ENCODE measurements around the gene TEAD4.
A peak's percentile ranks its signal among the peaks of the same experiment; 100 is the strongest.

Gene TEAD4

DNA sequence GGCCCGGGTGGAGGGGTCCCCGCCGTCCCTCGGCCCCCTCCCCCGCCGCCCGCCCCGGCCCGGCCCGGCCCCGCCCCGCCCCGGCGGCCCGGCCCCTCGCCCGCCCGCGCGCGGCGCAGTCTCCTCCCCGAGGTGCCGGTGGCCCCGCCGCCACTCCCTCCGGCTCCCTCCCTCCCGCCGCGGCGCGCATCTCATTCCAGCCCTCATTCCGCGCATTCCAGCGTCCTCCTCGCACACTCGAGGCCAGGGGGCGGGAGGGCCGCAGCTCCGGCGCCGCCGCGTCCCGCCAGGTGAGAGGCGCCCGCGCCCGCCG lies at the start of gene TEAD4:
Gene TEAD4 (plus strand): TSS at position 206 of the 313 bp plus-strand sequence.
- DNase-seq (ENCODE audit: low read depth), result no peak

DNA sequence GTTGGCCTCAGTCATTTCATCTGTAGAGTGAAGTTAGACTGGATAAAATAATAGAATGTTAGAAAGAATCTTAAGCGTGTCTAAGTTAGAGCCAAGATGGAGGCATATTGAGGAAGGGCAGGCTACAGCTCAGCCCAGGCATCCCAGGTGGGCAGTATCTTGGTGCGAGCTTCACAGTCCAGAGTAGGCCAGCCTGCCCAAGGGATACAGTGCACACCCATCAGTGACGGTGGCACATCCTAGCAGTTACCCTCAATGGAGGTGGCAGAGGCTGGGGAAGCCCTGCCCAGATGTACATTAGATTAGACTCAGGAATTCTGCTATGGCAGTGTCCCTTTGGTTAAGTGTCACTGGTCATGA lies 47.0 kb upstream of the TEAD4 start:
- DNase-seq (ENCODE audit: low read depth), result no peak

DNA sequence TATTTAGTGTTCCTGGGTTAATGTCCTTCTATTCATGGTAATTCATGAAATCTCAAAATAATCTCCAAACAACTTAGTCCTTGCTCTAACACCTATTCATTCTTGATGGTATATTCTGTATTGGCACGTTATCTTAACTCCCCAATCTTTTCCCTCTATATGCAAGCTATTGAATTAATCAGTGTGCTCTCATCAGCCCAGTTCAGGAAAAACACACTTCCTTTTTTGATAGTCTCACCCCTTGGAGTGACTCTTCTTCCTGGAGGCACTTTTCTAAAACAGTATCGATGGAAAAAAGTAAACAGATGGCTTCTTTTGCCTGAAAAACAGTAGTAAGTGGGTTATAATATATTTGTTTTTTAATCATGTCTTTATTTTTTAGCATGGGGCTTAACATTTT lies 39.9 kb upstream of the TEAD4 start:
- DNase-seq (ENCODE audit: low read depth), result no peak

DNA sequence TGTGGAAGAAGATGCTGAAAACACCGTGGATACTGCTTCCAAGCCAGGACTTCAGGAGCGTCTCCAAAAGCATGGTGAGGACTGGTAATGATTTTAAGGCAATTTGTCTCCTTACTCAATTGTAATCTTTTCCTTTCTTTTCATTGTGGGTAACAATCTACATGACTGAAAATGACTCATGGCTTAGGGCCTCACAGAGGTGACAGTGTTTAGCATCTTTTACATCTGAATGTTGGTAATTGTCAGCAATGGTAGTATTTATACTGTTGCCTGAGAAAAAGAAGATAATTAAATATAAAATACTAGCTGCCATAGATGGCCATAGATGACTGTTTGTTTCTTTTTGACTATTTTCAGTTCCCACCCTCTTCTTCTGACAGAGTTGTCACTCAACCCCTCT lies 36.9 kb upstream of the TEAD4 start:
- DNase-seq (ENCODE audit: low read depth), result no peak

DNA sequence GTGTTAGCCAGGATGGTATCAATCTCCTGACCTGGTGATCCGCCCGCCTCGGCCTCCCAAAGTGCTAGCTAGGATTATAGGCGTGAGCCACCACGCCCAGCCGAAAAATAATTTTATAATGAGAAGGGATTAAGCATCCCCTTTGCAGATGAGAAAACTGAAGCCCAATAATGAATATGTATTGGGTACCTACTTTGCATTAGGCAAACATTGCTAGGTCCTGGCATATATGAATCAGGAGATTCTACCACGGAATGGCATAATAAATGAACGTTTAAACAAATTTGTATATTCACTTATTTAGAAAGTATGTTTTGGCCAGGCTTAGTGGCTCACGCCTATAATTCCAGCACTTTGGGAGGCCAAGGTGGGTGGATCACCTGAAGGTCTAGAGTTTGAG lies 36.1 kb upstream of the TEAD4 start:
- no peak for DNase-seq (ENCODE audit: low read depth)

DNA sequence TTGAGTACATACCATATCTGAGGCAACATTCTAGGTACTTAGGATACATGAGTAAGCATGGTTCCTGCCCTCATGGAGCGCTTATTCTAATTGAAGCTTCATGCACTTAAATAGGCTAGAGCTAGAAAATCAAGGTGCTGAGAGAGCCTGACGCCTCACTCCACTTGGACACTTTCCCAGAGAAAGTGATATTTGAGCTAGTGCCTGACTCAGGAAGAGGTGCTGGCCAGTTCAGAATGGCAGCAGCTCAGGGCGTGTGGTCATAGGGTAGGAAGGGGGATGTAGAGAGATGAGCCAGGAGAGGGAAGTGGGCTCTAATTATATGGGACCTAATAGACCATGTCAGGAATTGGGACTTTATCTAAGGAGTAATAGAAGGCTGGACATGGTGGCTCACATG lies 35.2 kb upstream of the TEAD4 start:
- no peak for DNase-seq (ENCODE audit: low read depth)

DNA sequence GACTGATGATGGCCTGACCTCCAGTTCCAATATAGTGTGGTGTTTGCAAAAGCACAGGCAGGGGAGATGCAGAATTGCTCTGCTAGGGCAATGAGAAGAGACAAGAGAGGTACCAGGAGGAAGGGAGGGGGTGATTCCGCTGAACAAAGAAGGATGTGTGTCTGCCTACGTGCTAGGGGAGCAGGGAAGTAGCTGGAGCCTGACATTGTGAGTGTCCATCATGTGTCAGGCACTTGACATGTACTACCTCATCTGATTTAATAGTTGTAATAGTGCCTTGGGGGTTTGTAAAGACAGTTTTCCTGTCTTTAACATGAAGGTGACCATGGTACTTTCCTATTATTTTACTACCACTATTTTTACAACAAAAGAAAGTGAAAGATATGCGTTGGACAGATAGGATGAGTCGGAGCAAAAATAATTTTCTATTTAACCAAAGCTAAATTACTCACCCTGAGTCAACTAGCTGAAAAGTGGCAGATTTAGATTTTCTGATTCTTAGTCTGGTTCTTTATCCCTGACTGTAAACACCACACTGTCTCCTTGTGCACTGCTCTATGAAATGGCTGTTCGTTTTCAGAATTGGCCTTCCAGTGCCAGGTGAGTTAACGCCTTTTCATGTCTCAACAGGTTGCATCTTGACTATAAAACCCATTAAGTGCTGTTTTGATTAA lies 33.7 kb upstream of the TEAD4 start:
- DNase-seq (ENCODE audit: low read depth), result no peak

DNA sequence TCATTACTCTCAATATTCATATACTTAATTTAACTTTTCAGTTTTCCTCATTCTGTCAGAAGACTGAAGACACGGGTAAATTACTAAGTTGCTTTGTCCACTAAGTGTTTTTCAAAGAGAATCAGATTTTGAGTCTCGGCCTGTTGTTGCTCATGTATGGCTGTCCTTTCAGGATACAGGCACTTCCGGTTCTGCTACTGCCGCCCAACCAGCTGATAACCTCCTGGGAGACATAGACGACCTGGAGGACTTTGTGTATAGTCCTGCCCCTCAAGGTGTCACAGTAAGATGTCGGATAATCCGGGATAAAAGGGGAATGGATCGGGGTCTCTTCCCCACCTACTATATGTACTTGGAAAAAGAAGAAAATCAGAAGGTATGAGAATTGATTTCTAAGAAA lies 28.3 kb upstream of the TEAD4 start:
- DNase-seq (ENCODE audit: low read depth), result no peak

DNA sequence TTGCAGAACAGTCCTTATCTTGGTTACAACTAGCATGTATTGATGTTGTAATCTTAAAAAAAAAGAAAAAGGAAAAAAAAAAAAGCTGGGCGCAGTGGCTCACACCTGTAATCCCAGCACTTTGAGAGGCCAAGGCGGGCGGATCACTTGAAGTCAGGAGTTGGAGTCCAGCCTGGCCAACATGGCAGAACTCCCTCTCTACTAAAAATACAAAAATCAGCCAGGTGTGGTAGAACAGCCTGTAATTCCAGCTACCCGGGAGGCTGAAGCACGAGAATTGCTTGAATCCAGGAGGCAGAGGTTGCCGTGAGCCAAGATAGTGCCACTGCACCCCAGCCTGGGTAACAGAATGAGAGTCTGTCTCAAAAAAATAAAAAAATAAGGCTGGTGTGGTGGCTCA lies 25.6 kb upstream of the TEAD4 start:
- DNase-seq (ENCODE audit: low read depth), result no peak

DNA sequence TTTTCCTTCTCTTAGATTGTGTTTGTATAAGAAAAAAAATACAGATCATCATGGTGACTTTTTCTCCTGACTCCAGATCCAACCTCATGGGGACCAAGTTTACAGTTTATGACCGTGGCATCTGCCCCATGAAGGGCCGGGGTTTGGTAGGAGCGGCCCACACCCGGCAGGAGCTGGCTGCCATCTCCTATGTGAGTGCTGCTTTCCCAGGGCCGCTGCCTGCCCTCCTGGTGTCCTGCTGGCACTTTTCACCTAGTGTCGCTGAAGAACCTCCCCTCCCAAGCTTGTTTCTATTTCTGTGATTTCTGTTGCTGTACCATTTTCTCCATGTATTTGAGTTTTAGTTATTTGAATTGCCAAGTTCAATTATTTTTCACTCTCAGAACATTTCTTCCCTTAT lies 24.8 kb upstream of the TEAD4 start:
- DNase-seq (ENCODE audit: low read depth), result no peak

DNA sequence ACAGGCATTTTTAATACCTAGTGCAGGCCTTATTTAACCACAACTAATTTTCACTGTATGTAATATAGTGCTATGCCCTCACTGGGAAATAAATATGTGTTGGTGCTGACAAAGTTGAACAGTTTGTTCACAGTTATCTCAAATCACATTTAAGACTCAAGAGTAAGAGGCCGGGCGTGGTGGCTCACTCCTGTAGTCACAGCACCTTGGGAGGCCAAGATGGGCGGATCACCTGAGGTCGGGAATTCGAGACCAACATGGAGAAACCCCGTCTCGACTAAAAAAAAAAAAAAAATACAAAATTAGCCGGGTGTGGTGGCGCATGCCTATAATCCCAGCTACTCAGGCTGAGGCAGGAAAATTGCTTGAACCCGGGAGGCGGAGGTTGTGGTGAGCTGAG lies 22.9 kb upstream of the TEAD4 start:
- DNase-seq (ENCODE audit: low read depth), result no peak

DNA sequence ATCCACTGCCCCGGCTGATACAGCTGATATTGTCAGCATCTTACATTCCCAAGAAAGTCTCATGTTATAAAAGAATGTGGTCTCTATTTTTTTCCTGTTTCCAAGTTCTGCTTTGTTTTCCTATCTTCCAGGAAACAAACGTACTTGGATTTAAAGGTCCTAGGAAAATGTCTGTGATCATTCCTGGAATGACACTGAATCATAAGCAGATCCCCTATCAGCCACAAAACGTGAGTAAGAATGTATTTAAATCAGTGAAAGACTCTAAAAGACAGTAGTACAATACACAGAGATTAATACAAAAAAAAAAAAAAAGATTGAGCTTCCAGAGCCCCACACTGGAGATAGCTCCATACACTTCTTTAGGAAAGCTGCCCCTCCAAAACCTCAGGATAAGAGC lies 21.7 kb upstream of the TEAD4 start:
- DNase-seq (ENCODE audit: low read depth), result no peak

DNA sequence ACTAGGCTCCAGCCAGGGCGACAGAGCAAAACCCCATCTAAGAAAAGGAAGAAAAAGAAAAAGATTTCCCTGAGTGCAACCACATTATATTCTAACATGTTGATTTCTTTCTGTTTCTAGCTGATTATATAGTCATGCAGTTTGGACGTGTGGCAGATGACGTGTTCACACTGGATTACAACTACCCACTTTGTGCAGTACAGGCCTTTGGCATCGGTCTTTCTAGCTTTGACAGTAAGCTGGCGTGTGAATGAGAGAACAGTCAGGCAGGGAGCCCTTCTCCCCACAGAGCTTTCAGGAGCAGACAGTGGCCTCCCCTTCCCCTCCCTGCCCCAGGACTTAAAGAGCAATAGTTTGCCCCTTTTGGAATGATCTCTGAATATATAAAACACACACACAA lies 20.0 kb upstream of the TEAD4 start:
- no peak for DNase-seq (ENCODE audit: low read depth)

DNA sequence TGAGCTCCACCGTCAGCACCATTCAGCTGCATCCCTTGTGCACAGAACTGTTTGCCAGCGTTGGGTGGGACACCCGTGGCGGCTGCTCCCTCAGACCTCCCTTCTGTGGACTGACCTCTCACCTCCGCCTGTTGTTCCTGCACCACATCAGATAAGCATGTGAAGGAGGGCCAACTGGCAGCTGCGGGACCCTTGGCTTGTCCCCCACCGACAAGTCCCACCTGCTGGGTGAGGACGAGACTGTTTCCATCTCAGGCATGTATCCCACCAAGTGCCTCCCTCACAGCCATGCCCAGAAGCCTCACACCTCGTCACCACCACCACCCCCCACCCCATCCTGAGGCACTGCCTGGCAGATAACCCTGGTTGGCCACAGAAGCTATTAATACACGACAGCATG lies 18.6 kb upstream of the TEAD4 start:
- no peak for DNase-seq (ENCODE audit: low read depth)

DNA sequence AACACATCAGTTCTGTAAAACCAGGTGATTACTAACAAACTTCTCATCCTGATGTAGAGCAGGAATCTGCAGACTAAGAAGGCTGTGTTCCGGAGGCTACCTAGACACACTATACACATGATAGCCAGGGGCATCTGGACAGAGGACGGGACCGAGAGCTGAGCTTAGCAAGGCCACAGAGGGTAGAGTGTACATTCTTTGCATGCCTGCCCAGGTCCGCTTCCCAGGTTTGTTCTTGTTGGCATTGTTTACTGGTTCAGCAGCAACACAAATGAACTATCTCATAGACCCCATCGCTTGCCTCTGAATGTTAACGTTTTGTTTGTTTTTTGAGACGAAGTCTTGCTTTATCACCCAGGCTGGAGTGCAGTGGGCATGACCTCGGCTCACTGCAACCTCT lies 17.7 kb upstream of the TEAD4 start:
- DNase-seq (ENCODE audit: low read depth), result no peak

DNA sequence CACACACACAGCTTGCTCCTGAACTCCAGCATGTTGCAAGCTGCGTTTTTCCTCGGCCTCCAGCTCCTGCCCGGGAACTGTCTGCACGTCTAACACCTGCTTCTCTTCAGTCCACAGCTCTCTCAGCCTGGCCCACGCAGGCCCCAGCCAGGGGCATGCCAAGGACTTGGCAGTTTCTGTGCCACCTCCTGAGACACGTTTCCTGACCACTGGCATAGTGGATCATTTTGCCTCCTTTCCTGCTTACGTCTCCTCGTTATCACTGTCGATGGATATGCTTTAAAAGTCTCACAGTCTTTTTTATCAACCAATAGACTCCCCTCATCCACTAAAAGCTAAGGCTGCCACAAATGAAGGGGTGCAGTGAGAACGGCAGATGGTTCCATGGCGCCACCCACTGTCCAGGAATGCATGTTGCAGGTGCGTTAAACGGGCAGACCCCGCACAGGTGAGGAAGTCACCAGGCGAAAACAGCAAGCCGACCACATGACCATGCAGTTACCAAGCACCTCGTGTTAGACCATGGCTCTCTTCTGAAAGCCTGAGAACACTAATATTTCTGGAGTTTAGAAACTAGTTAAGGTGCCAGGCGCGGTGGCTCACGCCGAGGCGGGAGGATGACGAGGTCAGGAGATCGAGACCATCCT lies 14.7 kb upstream of the TEAD4 start:
- peak; percentile 4 for DNase-seq (ENCODE audit: low read depth)

DNA sequence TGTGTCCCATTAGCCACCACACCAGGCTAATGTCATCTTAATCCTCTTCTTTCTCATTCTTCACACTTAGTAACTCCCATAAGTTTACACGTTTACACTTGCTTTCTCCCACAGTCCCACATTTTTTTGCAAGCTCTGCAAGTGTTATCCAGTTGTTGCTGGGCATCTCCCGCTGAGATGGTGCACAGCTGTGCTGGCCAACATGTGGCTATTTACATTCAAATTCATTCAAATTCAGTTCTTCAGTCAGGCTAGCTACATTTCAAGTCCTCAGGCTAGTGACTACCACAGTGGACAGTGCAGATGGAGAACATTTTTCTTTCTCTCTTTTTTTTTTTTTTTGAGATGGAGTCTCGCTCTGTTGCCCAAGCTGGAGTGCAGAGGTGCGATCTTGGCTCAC lies 9.8 kb upstream of the TEAD4 start:
- DNase-seq (ENCODE audit: low read depth), result no peak

DNA sequence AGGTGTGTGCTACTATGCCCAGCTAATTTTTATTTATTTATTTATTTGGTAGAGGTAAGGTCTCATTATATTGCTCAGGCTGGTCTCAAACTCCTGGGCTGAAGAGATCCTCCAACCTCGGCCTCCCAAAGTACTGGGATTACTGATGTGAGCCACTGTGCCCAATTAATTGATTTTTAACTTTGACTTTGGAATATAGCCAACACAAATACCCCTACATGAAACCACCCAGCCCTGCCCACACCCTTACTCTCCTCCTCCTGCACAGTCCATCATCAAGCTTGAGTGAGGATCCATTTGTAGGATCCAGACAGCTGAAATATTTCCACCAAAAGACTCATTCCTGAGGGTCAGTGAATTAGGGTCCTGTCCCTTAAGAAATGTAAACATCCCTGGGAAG lies 3.3 kb upstream of the TEAD4 start:
- DNase-seq (ENCODE audit: low read depth), result no peak

DNA sequence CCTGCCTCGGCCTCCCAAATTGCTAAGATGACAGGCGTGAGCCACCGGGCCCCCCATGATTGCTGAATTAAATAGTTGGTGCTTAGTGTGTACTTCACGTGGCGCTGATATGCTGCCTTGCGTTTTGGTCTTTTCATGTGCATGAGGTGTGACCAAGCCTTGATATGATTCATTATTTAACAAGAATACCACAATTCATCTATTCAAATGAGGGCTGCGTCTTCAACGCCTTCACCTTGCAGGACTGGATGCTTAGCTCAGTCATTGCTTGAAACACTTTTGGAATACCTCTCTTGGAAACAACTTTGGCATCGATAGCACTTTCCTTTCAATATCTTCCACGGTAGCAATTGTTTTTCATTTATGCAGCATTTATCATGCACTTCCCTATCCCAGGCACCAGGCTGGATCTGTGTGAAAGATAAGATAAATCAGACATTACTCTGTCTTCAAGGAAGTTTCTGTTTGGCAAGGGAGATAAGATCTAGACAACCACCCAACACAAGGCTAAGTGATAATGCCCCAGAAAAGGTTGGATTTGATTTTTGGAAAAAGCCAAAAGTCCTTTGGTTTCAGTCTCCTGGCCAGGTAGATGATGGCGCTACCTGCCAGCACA lies 1.3 kb upstream of the TEAD4 start:
- DNase-seq (ENCODE audit: low read depth), result no peak

DNA sequence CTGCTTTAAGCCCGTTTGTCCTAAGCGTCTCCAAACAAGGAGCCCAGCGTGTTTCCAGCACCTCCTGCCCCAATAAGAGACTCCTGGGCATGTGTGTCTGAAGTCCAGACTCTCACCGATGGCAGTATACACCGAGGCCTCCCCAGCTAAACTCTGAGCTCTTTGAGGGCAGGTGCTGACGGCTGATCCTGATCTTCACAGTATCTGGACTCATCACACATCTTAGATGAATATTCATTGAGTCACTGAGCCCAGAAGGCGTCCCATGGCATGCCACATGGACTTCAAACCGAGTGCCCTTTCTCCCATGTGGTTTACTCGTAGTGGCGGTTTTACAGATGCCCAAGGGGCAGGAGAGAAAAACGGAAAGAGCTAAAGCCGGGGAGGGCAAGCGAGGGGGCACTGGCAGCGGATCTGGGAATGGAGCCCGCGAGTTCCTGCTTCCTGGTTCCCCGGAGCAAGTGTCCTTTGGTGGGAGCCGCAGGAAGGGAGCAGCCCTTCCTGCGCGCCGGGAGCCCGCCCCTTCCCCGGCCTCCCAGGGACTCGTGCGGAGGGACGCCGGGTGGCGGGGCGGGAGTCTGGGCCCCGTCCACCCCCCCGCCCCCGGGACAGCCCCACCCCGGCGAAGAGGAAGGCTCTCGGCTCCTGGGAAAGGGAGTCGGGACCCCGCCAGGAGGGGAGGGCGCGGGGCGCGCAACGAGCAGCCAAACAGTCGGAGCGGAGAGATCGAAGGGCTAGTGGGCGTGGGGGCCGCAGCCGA lies 585 bp upstream of the TEAD4 start:
- no peak for DNase-seq (ENCODE audit: low read depth)

DNA sequence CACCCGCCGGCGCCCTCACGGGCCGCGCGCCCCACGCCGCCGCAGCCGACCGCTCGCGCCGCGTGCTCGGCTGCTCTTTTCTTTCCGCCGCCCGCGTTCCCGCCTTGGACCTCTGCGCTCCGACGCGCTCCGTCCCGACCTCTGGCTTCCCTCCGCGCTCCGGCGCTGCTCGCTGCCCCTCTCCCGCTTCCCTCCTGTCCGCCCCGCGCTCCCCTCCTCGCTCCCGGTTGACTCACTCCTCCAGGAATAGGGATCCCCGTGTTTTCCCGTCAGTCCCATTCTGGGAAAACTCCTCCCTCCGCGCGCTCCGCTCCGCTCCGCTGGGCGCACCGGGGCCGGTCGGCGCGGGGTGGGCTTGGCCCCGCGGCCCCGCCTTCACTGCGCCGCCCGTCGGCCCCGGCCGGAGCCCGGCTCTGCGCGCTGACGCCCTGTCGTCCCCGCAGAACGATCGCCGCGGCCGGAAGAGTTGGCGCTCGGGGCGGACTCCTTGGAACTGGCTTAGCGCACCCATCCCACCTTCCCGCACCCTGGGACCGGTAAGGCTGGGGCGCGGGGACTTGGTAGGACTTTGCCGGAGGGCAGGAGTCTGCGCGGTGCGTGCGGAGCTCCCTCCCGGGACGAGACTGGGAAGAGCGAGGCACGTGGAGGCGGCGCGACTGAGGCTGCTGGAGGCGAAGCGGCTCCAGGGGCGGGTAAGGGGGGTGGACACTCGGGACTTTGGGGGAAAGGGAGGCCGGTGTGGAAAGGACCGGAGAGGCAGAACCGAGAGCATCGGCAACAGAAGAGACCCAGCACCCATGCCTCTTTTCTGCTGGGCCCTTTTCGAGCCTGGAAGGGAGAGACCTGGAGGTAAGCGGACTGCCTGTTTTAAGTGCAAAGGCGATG lies 550 bp downstream of the TEAD4 start:
- DNase-seq (ENCODE audit: low read depth), result no peak

DNA sequence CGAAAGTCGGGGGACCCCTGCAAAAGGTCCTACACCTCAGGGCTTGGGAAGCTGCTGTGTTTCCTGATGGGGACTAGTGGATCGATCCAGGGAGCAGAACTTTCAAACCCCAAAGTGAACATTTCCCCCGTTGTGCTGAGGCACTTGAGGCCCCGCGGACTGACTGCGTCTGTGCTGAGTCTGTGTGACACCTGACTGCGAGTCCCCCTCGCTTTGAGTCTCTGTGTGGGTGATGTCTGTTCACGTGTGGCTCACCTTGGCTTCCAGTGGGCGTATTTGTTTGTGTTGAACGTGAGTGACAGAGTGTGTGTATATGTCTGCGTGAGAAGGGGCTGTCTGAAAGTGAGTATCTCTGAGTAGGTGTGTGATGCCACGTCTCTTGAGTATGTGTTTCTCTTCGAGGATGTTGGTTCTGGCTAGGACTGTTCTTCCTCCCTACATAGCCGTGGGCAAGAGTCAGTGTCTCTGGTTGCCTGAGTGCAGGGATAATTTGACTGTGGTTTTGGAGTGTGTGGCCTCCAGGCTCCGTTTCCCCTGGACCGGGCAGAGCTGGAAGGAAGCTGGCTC lies 1.3 kb downstream of the TEAD4 start:
- DNase-seq (ENCODE audit: low read depth), result no peak

All from activated T-helper 1 cell treated with Interleukin-2 at 50 U/mL for 16 hours (primary cell).